Activated T-cell treated with anti-CD3 and anti-CD28 coated beads for 1 hour (primary cell): ENCODE measurements around the gene AK2.

Experiments
- DNase-seq: peaks from one replicate; pipeline ENCODE4 v3.0.0-alpha.2; 2020; ENCODE audit warnings: low read depth

Gene AK2

GRCh38 chr1:33022650-33023200 is 14.0 kb downstream of the AK2 start:
- no peak for DNase-seq

GRCh38 chr1:33021567-33022431 is 14.9 kb downstream of the AK2 start:
- DNase-seq: no peak

- DNase-seq: no peak
These were observed 18.6 kb downstream of the AK2 start for GRCh38 chr1:33018112-33018511.

- no peak for DNase-seq
These were observed 19.5 kb downstream of the AK2 start for GRCh38 chr1:33017175-33017574.

GRCh38 chr1:33015216-33015615 is 21.5 kb downstream of the AK2 start:
- DNase-seq: no peak

GRCh38 chr1:33014464-33015163 is 22.1 kb downstream of the AK2 start:
- no peak for DNase-seq

- DNase-seq: no peak
These were observed 22.9 kb downstream of the AK2 start for GRCh38 chr1:33013791-33014190.

GRCh38 chr1:33012165-33012564 is 24.5 kb downstream of the AK2 start:
- DNase-seq: no peak

- no peak for DNase-seq
These were observed 25.6 kb downstream of the AK2 start for GRCh38 chr1:33010932-33011731.

- no peak for DNase-seq
These were observed 27.1 kb downstream of the AK2 start for GRCh38 chr1:33009561-33009960.

GRCh38 chr1:33008051-33008914 is 28.4 kb downstream of the AK2 start:
- no peak for DNase-seq

GRCh38 chr1:33007190-33008050 is 29.3 kb downstream of the AK2 start:
- no peak for DNase-seq

- DNase-seq: no peak
These were observed 30.8 kb downstream of the AK2 start for GRCh38 chr1:33005838-33006421.

- no peak for DNase-seq
These were observed 31.4 kb downstream of the AK2 start for GRCh38 chr1:33005117-33005837.

- no peak for DNase-seq
These were observed 32.1 kb downstream of the AK2 start for GRCh38 chr1:33004613-33005012.

- DNase-seq: no peak
These were observed 33.0 kb downstream of the AK2 start for GRCh38 chr1:33003657-33004056.

- DNase-seq: no peak
These were observed 34.7 kb downstream of the AK2 start for GRCh38 chr1:33002006-33002405.

- DNase-seq: no peak
These were observed 35.4 kb downstream of the AK2 start for GRCh38 chr1:33001282-33001681.

- no peak for DNase-seq
These were observed 36.2 kb downstream of the AK2 start for GRCh38 chr1:33000427-33001026.
